SK-N-MC (cell line): ENCODE data around the gene HDGF.

Experiments used
- DNase-seq: peaks from one replicate; pipeline ENCODE4 v3.0.0-alpha.2; 2011; ENCODE audit warnings: low read depth, low spot score
- H3K27ac ChIP-seq: fragments of 200-600 bp; sonication (generic); 2 replicates; pipeline ENCODE4 v1.5.1; 2016; ENCODE audit warnings: mixed run types
- H3K36me3 ChIP-seq: fragments of 200-600 bp; sonication (generic); 2 replicates; pipeline ENCODE4 v1.6.1; 2017; ENCODE audit warnings: antibody characterized with exemption, low read length, mixed read lengths; ENCODE audit not compliant: insufficient read depth
- H3K4me3 ChIP-seq: fragments of 200-600 bp; sonication (generic); 2 replicates; pipeline ENCODE4 v1.5.1; 2016
- H3K9ac ChIP-seq: fragments of 200-600 bp; sonication (generic); 2 replicates; pipeline ENCODE4 v1.8.0; 2017; ENCODE audit warnings: mixed run types, mixed read lengths; ENCODE audit not compliant: insufficient read length
- H3K9me3 ChIP-seq: fragments of 200-600 bp; sonication (generic); 2 replicates; pipeline ENCODE4 v1.6.1; 2017; ENCODE audit warnings: low read depth, mild to moderate bottlenecking, antibody characterized with exemption, low read length, moderate library complexity, mixed read lengths
- EZH2 ChIP-seq: fragments of 200-600 bp; sonication (generic); IDR thresholded peaks from one replicate; pipeline ENCODE4 v1.6.1; 2017; ENCODE audit warnings: antibody characterized with exemption
- FOXP2 ChIP-seq: optimal IDR thresholded peaks from 2 replicates; pipeline ENCODE3; 2011; ENCODE audit warnings: mild to moderate bottlenecking, moderate library complexity; ENCODE audit not compliant: insufficient read depth; ENCODE audit errors: extremely low read length, control extremely low read depth
- POLR2AphosphoS5 ChIP-seq: IDR thresholded peaks from 2 replicates; pipeline ENCODE4 v1.6.1; 2012; ENCODE audit warnings: mild to moderate bottlenecking, low read depth, low read length, borderline replicate concordance

Gene HDGF

GRCh38 chr1:156745881-156746280, 5.6 kb downstream of the HDGF start:
- Histone ChIP-seq H3K36me3 (peaks cover 49% of the 10 kb centered on the region), H3K4me3 (peak overlapping the region; percentile 99; the same call in 1 of the 2 replicates), H3K9me3 (no peaks in the 10 kb centered on the region), H3K27ac (peak overlapping the region; percentile 90), H3K9ac (peak overlapping the region; percentile 51)
- TF ChIP-seq FOXP2 (no peak), EZH2 (no peak), POLR2AphosphoS5 (no peak)
- no peak for DNase-seq

GRCh38 chr1:156744786-156745419, 6.6 kb downstream of the HDGF start:
- H3K9me3 ChIP-seq = no peaks in the 10 kb centered on the region
- DNase-seq = no peak
- H3K4me3 ChIP-seq = no peak overlapping the region
- peaks cover 47% of the 10 kb centered on the region for H3K36me3 ChIP-seq
- TF ChIP-seq POLR2AphosphoS5 (no peak), FOXP2 (no peak), EZH2 (no peak)
- no peak overlapping the region for H3K9ac ChIP-seq
- peak overlapping the region; percentile 23 for H3K27ac ChIP-seq

GRCh38 chr1:156744344-156744743, 7.1 kb downstream of the HDGF start:
- Histone ChIP-seq H3K4me3 (no peak overlapping the region), H3K36me3 (peaks cover 47% of the 10 kb centered on the region), H3K27ac (peak overlapping the region; percentile 17; the same call in 1 of the 2 replicates), H3K9ac (no peak overlapping the region), H3K9me3 (no peaks in the 10 kb centered on the region)
- no peak for TF ChIP-seq FOXP2
- no peak for TF ChIP-seq POLR2AphosphoS5
- no peak for TF ChIP-seq EZH2
- DNase-seq = no peak

- peaks cover 52% of the 10 kb centered on the region for H3K36me3 ChIP-seq
- H3K4me3 ChIP-seq = no peak overlapping the region
- DNase-seq = no peak
- H3K27ac ChIP-seq = peak overlapping the region; percentile 86; the same call in 1 of the 2 replicates
- H3K9me3 ChIP-seq = no peaks in the 10 kb centered on the region
- no peak overlapping the region for H3K9ac ChIP-seq
- TF ChIP-seq POLR2AphosphoS5 (no peak), FOXP2 (no peak)
Observed at GRCh38 chr1:156743367-156744302, 7.8 kb downstream of the HDGF start.

- DNase-seq = no peak
- TF ChIP-seq EZH2 = no peak
- TF ChIP-seq POLR2AphosphoS5 = no peak
- TF ChIP-seq FOXP2 = no peak
- H3K4me3 ChIP-seq = no peak overlapping the region
- peaks cover 60% of the 10 kb centered on the region for H3K36me3 ChIP-seq
- H3K9ac ChIP-seq = no peak overlapping the region
- H3K9me3 ChIP-seq = no peaks in the 10 kb centered on the region
- peak overlapping the region; percentile 86 for H3K27ac ChIP-seq
Observed at GRCh38 chr1:156742801-156743200, 8.7 kb downstream of the HDGF start.

GRCh38 chr1:156742017-156742416, 9.5 kb downstream of the HDGF start:
- no peak for DNase-seq
- Histone ChIP-seq H3K27ac (peak overlapping the region; percentile 86), H3K4me3 (no peak overlapping the region), H3K9ac (no peak overlapping the region), H3K9me3 (no peaks in the 10 kb centered on the region), H3K36me3 (peaks cover 67% of the 10 kb centered on the region)
- TF ChIP-seq EZH2 (no peak), POLR2AphosphoS5 (no peak), FOXP2 (no peak)

GRCh38 chr1:156741481-156741983, 9.9 kb downstream of the HDGF start:
- no peak for DNase-seq
- peak overlapping the region; percentile 64 for H3K4me3 ChIP-seq
- peaks cover 67% of the 10 kb centered on the region for H3K36me3 ChIP-seq
- no peak for TF ChIP-seq FOXP2
- TF ChIP-seq EZH2 = no peak
- TF ChIP-seq POLR2AphosphoS5 = no peak
- H3K9ac ChIP-seq = no peak overlapping the region
- H3K27ac ChIP-seq = peak overlapping the region; percentile 86
- H3K9me3 ChIP-seq = no peaks in the 10 kb centered on the region

- H3K36me3 ChIP-seq = peaks cover 62% of the 10 kb centered on the region
Observed at GRCh38 chr1:156740741-156741480, 10.6 kb downstream of the HDGF start, which contains the start of gene MRPL24. Gene MRPL24, minus strand, starts transcription at chr1:156741088. Its CDS starts 2,384 bp downstream, at chr1:156738704.

More at GRCh38 chr1:156740741-156741480, 10.6 kb downstream of the HDGF start, which contains the start of gene MRPL24:
- TF ChIP-seq FOXP2 = no peak
- TF ChIP-seq POLR2AphosphoS5 = peak; percentile 89
- TF ChIP-seq EZH2 = no peak
- peak within 1 kb of the TSS; percentile 86 for H3K27ac ChIP-seq
- H3K4me3 ChIP-seq = peak within 1 kb of the TSS; percentile 91
- no peaks in the 10 kb centered on the region for H3K9me3 ChIP-seq
- peak within 1 kb of the TSS; percentile 89 for H3K9ac ChIP-seq
- peak; percentile 97 for DNase-seq
